Stimulated activated CD8-positive, alpha-beta memory T cell treated with anti-CD3 and anti-CD28 coated beads, Interleukin-15, amount 100 ng/mL, for 48 hours (primary cell): Measurements from ENCODE around the gene CSNK2B.

Experiments
- DNase-seq, 2 donors: peaks; one replicate each; pipeline ENCODE4 v3.0.0-alpha.2; 2020; ENCODE audit warnings: low read depth in 2 of 2

CSNK2B gene

DNA sequence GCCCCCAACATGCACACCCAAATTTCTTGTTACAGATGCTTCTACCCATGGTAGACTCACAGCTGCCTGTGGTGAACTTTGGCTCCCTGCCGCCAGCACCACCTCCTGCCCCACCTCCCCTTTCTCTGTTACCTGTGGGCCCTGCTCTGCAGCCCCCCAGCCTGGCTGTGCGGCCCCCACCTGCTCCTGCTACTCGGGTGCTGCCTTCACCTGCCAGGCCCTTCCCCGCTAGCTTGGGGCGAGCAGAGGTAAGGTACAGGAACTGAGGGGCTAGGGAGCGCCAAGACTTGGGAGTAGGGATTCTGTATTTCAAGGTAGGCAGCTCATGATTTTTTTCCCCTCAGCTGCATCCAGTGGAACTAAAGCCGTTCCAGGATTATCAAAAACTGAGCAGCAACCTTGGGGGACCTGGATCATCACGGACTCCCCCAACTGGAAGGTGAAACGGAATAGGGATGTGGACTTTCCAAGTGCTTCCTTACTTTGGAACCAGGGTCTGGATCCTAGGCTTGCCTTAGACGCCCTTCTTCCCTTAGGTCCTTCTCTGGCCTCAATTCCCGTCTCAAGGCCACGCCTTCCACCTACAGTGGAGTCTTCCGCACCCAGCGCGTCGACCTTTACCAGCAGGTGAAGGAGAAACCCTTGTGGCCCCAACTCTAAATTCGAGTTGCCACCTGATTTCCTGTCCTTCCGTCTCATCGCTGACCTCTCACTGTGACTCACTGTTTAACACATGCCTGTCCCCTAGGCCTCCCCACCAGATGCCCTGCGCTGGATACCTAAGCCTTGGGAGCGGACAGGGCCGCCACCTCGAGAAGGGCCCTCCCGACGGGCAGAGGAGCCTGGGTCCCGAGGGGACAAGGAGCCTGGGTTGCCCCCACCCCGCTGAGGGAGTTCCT lies 28.9 kb upstream of the CSNK2B start:
- DNase-seq, result no peak

DNA sequence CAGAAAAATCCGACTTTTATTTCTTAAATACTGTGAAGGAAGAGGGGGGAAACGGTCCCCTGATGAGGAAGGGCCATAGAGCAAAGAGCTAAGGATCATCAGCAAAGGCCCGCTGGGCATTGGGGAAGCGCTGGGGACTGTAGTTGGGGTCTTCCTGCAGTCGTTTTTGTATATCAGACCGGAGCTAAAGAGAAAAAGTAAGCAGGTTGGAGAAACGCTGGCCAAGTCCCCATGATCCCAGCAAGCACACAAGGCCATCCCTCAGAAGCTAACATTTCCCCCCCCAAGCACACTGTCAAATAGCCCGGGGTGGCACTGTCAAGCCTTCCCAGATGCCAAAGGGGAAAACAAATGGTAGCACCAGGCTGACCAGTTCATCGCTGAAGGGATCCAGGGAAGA lies 26.8 kb upstream of the CSNK2B start:
- DNase-seq, result no peak

DNA sequence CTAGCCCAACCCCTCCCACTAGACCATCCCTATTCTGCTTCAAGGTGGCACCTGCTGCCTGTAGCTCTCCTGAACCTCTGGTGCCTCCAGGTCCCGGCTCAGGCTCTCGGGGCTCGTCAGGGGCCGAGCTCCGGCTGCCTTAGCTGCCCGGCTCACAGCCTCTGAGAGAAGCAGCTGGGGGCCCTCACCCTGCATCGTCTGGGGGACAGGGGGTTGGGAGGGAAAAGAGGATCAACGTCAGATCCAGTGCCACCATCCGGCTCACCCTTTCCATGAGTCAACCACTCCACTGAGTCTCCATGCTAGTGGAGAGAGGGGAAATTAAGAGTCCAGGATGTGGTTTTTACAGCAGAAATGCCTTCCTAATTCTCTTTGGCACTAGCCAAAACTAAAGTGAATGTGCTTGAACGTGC lies 26.4 kb upstream of the CSNK2B start:
- DNase-seq, result no peak

DNA sequence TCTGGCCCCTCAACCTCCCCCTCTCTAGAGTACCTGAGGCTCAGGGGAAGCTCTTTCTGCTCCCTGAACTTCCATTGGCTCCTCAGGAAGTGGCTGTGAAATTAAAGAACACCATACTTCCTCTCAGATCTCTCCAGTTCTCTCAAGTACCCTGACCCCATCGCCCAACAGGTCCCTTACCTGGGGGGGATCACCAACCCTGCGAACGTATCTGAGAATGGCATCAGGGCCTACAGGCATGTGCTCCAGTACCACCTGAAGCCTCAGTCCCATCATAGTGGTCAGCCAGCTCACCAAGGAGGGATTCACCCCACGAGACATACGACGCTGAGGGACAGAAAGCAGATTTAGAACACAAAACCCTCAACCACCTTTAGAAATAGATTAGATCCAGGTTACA lies 25.3 kb upstream of the CSNK2B start:
- no peak for DNase-seq

DNA sequence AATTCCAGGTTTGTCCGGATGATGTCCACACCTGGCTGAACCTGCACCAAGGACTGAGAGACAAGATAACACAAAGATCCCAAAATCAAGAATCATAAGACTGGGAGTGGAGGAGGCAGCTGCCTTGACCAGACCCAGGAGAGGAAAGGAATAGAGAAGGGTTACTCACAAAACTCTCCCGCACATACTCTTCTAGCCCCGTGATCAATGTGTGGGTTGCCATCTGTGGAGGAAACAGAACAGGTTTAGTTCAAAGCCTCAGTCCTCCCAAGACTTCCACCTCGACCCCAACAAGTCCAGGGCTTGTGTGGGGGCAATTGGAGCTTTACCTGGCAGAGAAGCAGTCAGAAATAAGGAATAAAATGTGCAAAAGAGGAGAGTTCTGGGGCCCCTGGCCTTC lies 24.5 kb upstream of the CSNK2B start:
- no peak for DNase-seq

DNA sequence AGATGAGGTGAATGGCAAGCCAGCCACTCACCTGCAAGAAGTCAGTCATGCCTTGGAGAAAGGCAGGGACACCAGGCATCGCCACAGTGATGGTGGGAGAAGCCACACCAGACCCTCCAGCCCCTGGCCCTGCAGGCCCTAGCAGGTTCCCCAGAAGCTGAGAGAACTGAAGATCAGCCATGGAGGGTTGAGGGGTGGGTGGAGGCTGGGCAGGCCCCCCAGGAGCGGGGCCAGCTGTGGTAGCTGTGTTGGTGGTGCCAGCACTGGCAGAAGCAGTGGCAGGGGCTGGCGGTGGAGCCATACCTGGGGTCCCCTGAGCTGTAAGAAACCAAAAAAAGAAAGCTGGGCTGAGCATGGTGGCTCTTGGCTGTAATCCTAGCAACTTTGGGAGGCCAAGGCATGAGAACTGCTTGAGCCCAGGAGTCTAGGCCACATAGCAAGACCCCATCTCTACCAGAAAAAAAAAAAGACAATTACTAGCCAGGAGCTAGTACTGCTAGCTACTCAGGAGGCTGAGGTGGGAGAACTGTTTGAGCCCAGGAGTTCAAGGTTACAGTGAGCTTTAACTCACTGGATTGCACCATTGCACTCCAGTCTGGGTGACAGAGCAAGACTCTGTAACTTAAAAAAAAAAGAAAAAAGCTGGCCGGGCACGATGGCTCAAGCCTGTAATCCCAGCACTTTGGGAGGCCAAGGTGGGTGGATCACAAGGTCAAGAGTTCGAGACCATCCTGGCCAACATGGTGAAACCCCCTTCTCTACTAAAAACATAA lies 22.9 kb upstream of the CSNK2B start:
- no peak for DNase-seq

DNA sequence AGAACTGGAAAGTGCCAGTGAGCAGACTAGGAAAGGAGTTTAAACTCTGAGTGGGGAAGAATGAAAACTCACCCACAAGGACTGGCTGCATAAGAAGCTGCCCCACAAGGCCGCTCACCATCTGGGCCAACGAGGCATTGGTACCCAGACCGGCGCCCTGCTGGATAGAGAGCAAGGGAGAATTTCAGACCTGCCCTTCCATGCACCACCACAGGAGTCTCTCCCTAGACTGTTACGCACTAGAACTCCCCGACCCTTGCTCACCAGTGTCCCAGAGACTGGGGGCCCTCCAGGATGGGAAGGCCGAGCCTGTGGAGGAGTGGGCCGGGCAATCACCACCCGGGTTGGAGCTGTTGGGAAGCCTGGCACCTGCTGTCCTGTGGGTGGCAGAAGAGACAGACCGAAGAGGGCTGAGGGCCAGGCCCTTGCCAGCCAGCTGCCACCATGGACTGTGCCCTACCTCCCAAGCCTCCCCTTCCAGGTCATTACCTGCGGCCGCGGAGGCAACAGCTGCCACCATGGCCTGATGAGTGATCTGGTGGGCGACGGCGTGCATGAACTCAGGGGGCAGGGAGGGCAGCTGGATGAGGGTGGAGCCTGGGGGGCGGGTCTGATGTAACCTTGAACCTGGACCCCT lies 21.9 kb upstream of the CSNK2B start:
- DNase-seq, result no peak

DNA sequence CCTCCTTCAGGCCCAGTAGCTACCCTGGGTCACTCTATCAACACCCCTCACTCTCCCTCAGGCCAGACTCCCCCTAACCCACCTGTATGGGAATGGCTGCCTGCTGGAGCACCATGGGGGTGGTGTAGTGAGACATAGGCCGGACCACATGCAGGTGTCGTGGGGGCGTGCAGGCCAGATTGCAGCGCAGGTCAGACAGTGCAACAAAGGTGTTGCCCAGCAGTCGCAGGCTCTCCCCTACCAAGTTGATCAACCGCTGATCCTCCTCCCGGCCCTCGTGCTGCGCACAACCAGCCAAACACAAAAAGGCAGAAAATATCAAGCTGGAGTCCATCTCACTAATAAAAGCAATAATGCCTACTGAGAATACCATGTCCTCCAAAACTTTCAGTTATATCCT lies 20.6 kb upstream of the CSNK2B start:
- DNase-seq, result no peak

DNA sequence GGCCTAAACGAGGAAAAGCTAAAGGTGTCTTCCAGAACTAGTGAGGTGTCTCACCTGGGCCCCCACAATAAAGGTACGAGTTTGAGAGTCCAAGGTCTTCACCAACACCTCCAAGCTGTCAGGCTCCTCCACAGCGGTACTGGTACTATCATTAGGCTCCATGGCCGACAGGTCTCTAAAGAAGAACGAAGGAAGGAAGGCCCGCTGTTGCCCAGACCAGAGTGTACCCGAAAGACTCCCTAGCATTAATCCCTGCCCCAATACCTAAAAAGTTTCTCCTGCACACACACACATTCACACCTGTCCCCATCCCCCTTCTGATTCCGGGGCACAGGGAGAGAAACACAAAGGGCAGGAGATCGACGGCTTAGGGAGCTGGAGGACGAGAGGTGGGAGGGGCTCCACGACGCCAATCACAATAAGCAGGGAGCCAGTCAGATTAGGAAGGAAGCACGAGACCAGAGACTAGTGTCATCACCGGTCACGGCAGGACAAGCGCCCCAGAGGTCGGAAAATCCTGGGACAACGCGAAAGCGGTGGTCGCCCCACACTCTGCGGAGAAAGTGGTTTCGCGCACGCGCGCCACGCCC lies 14.2 kb upstream of the CSNK2B start:
- DNase-seq, result peak in 1 of 2 donors; percentile 63

DNA sequence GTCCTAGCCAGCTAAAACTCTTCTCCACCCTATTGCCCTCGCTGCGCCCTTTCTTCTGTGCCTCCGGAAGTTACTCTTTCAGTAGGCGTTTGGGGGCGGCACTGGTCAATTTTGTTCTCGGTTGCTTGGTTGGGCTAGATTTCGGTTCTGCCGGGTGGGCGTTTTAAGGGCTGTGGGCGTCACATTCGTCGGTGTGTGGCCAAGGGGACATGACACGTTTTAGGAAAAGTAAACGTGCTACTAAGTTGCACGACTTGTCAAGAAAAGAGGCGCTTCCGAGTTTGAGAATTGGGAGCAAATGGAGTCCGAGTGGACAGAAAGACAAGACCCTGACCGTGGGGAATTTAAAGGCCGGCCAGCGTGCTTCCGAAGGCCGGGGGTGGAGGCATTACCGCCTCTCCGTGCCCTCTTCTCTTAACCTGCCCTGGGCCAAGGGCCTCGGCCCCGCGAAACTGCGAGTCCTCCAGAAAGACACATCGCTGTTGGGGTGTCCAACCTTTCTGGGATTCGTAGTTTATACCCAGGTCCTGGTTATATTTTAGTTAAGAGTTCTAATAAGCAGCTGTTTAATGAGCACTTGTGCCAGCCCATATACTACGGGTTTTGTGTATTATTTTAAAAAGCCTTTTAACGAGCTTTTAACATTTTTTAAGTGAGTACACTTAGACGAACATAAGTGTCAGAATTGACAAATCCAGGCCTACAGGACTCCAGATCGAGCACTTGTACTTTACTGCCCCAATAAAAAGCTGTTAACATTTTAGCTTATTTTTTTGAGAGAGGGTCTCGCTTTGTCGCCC lies 12.8 kb upstream of the CSNK2B start:
- peak; percentile 81 to 82 for DNase-seq

DNA sequence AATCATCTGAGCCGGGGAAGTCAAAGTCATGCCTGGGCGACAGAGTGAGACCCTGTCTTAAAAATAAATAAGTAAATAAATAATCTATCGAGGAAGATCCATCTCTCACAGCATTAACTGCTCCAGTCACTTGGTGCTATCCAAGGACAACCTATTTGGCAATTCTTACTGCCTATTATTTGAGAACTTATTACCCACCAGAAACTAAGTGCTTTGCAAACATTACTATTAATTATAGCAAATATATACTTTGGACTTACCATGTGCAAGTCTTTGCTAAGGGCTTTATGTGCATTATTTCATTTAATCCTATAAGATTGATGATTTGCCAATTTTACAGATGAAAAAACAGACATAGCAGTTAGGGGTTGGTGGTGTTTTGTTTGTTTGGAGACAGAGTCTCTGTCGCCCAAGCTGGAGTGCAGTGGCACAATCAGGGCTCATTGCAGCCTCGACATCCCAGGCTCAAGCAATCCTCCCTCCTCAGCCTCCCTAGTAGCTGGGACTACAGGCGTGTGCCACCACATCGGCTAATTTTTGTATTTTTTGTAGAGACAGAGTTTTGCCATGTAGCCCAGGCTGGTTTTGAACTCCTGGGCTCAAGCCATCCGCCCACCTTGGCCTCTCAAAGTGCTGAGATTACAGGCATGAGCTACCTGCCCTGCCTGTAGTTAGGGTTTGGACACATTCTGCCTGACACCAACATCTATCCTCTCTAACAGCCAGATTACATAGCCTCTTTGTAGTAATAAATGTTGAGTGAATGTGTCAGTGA lies 11.1 kb upstream of the CSNK2B start:
- no peak for DNase-seq

DNA sequence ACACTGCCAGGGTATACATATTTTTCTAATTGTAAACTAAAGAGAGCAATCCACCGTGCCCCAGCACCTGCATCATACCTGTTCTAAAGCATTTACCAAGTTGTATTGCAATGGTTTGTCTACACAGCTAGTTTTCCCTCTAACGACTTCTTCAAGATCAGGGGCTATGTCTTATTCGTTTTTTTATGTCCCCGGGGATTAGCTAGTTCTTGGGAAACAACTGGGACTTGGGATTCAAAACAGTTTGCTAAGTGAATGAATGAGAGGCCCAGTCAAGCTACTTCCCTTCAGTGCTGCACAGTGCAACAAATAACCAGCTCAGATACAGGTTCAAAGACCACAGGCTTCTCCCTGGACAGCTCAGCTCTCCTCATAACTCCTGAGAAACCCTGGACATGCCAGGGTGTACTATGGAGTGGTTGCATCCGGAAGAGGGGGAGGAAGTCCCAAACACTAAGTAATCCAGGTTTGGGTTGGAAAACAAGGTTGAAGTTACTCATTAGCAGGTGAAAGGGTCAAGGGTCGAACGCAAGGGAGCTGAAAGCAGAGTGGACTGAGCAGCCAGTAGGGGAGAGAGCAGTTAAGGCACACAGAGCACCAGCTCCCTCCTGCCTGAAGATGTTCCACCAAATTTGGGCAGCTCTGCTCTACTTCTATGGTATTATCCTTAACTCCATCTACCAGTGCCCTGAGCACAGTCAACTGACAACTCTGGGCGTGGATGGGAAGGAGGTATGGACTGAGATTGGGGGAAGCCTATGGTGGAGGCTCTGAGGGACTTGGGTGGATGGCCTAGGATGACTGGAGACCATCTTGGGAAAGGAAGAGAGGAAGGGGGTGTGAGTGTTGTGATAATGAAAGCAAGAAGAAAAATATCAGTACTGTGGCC lies 10.3 kb upstream of the CSNK2B start, which contains the start of gene APOM:
Gene APOM (plus strand): TSS at position 546 of the 889 bp plus-strand sequence. CDS start 73 bp downstream, at position 619.
- no peak for DNase-seq

DNA sequence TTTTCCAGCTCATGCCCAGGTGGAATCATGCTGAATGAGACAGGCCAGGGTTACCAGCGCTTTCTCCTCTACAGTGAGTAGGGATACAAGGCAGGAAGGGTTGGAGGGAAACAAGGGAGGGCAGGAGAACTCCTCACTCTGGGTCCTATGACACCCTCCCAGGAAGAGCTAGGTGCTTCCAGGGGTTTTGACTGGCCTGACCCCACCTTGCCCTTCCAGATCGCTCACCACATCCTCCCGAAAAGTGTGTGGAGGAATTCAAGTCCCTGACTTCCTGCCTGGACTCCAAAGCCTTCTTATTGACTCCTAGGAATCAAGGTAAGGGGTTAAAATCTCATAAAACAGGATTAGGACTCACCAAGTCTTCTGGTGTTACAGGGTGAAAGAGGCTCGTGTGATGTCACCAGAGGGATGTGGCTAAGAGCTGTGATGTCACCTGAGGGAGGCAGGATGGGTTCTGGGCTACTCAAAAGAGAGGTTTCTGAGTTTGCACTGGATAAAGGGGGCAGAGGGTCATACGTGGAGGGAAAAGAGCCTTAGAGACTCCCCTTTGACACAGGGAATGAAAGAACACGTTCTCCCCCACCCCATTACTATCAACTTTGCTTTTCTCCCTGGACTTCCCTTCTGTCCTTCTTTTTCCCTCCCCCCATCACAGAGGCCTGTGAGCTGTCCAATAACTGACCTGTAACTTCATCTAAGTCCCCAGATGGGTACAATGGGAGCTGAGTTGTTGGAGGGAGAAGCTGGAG lies 8.3 kb upstream of the CSNK2B start:
- DNase-seq, result no peak

DNA sequence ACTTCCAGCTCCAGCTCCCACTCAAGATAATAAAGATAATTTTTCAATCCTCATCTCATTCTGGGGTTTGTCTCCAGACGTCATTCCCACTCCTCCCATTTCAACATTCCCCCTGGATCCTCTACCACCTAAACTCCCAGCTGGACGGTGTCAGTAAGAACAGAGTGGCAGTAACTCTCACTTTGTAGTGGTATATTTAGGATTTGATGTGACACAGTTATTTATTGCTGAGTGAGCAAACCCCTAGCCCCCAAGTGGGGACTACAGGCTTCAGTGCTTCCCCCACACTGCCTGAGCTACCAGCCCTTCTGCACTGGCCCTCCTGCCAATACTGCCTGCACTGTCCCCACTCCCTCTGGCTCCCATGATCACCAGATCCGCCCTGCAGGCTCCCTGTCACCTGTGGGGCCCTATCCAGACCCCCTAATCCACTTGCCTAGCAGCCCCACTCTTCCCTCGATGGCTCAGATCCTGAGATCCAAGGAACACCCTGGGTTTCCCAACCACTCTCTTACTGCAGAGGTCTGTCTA lies 7.7 kb upstream of the CSNK2B start:
- DNase-seq, result no peak

DNA sequence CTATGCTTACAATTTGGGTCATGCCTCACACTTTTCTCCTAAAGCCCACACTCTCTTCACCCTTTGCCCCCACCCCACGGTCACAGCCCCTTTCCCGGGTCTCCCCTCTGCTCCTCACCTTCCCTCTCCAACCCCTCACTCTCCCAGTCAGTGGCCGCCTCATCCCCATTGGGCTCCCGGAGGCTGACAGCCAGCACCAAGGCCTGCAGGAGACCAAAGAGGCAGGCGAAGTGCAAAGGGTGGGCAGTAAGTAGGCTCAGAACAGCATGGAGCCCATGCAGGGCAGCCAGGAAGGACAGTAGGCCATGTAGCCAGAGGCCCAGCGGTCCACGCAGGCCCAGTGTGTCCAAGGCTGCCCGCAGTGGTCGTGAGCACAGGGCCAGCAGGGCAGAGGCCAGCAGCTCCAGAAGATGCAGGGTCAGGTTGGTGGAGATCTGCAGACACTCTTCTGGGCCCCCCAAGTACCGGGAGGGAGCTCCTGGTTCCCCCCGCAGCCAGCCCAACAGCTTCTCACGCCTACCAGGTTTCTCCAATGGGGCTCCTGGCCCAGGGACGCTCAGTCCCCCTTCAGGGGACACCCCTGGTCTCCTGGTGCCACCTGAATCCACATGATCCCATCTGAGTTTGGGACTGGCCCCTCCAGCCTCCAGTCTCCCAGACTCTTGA lies 6.8 kb upstream of the CSNK2B start:
- no peak for DNase-seq

DNA sequence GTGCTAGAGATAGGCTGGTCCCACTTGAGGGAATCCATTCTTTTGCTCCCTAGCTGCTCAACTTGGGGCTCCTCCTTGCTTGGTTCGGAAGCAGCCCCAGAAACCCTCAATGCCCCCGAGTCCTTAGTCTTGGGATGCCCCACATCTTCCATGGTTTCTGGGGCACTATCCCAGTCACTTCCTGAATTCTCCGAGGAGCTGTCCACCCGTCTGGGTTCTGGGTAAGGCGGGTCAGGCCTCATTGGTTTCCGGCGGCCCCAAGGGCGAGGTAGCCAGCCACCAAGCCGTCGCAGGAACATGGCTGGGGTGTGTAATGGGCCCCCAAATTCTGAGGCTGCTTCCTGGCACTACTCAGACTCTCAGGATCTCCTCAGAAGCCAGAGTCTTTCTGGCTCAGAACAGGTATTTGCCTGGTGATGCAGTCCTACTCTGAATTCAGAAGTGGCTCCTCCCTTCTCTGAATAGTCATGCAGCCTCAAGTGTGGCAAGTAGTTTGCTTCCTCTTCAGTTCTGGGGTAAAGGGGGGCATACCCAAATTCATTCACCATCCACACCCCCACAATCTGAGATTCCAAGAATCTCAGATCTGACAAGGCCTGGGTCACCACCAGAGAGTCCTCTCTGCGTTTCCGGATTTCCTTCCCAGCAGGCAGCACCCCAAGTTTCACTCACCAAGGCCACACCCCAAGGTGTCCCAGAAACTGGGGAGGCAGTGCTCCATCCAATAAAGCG lies 6.1 kb upstream of the CSNK2B start:
- peak in 1 of 2 donors; percentile 20 for DNase-seq
